Activated CD8-positive, alpha-beta memory T cell treated with anti-CD3 and anti-CD28 coated beads for 36 hours (primary cell): Measurements from ENCODE around the gene CLEC2L. TPM values are rescaled to one million over a fixed set of nuclear protein-coding genes. Genes with fewer than 3 reads are reported as not detected.

Experiments used
- CTCF ChIA-PET: fragments of 350-600 bp; sonication (Branson Sonifier 250); formaldehyde crosslinking; loops from one replicate; lab custom pipeline; 2021; ENCODE audit warnings: antibody characterized with exemption; lab: Charles Lee
- POLR2A ChIA-PET: fragments of 350-600 bp; sonication (Branson Sonifier 250); formaldehyde crosslinking; loops from one replicate; lab custom pipeline; 2021; ENCODE audit warnings: antibody characterized with exemption; lab: Charles Lee
- total RNA-seq, 2 experiments: library from RNA; stranded (reverse); gene quantifications; one replicate each; pipeline ENCODE4 v1.2.3, GENCODE V29; 2021

CLEC2L gene
- total RNA-seq, 2 experiments from 2014 or later: not detected

DNA sequence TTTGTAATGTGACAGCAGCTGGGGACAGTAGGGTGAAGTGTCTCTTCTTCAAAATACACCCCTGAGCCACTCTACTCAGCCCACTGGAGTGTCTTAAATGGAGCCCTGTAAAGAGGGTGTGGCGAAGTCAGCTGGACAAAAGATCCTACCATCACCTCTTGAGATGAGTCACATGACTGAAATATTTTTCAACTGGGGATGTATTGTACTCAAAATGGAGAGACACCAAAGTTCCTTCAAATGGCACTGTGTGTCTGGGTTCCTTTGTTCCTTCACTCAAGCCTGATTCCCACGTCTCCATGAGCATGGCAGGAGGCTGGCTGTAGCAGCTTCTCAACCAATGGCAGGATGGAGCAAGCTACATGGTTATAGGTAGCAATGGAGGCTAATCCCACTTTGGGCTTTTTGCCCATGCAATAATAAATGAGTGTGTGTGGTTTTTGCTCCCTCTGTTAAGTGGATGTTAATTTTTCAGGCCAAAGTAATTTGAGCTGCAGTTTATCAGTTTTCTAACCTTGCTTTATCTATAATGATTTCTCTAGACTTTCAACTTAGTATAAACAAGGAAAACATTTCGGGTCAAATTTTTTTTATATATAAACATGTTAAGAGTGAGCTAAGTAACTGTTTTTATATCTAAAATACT is 68.2 kb downstream of the CLEC2L start:
- ChIA-PET CTCF (interaction anchor here (0.6 kb wide), 1 partner anchor 10 kb away, joined by 3 read pairs; no protein-coding TSS in a partner anchor), POLR2A (no interaction called here)

GRCh38 chr7:139592801-139593461 is 69.4 kb downstream of the CLEC2L start:
- POLR2A ChIA-PET: no interaction called here
- CTCF ChIA-PET: no interaction called here

GRCh38 chr7:139594090-139594489 is 70.6 kb downstream of the CLEC2L start:
- ChIA-PET POLR2A (no interaction called here), CTCF (no interaction called here)

Other genes with a start within 250 kb of the CLEC2L start
- gene FMC1, start 182.3 kb upstream of the CLEC2L start, total RNA-seq: 1 to 10 TPM; 9.0 to 9.3 TPM
- gene LUC7L2, start 163.8 kb upstream of the CLEC2L start, total RNA-seq: 100 to 1,000 TPM; 147 to 151 TPM
- gene KLRG2, start 40.0 kb upstream of the CLEC2L start, total RNA-seq: under 1 TPM; 0.23 to 0.46 TPM